Endothelial cell (in vitro differentiated cells): ENCODE measurements around the gene DUSP14. TPM values are rescaled to one million over a fixed set of nuclear protein-coding genes. Genes with fewer than 3 reads are reported as not detected.

Experiments used
- DNase-seq: peaks from one replicate; pipeline ENCODE4 v3.0.0; 2021; ENCODE audit warnings: low spot score
- H3K27ac Mint-ChIP-seq: one replicate; pipeline ENCODE4 v1.8.0; 2021; ENCODE audit warnings: mixed read lengths, inconsistent platforms; ENCODE audit not compliant: unreplicated experiment
- H3K27me3 Mint-ChIP-seq: one replicate; pipeline ENCODE4 v1.8.0; 2021; ENCODE audit warnings: mild to moderate bottlenecking, moderate library complexity, mixed read lengths, inconsistent platforms; ENCODE audit not compliant: unreplicated experiment
- H3K36me3 Mint-ChIP-seq: one replicate; pipeline ENCODE4 v1.8.0; 2021; ENCODE audit warnings: mild to moderate bottlenecking, low read depth, mixed read lengths, inconsistent platforms; ENCODE audit not compliant: unreplicated experiment
- H3K4me1 Mint-ChIP-seq: one replicate; pipeline ENCODE4 v1.8.0; 2021; ENCODE audit warnings: mild to moderate bottlenecking, mixed read lengths, inconsistent platforms; ENCODE audit not compliant: unreplicated experiment
- H3K4me3 Mint-ChIP-seq: one replicate; pipeline ENCODE4 v1.8.0; 2021; ENCODE audit warnings: mild to moderate bottlenecking, mixed read lengths, inconsistent platforms; ENCODE audit not compliant: unreplicated experiment
- H3K9me3 Mint-ChIP-seq: one replicate; pipeline ENCODE4 v1.8.0; 2021; ENCODE audit warnings: mixed read lengths, inconsistent platforms; ENCODE audit not compliant: unreplicated experiment
- total RNA-seq: library from RNA; stranded (reverse); fragmentation: NEBNext Ultra II Directional; extraction: Animal tissue kit (Norgen Biotek cat#: 25700); gene quantifications from one replicate; pipeline ENCODE4 v1.2.1, GENCODE V29; 2021; ENCODE audit not compliant: unreplicated experiment
- TF ChIP-seq, protein P1 (sequence below): fragments of 200-600 bp; sonication (generic); IDR thresholded peaks from one replicate; pipeline ENCODE4 v1.5.0; 2021; ENCODE audit warnings: antibody characterized with exemption; ENCODE audit not compliant: unreplicated experiment

DUSP14 gene
- total RNA-seq, 1 donor from 2014 or later = 23.0 TPM

DNA sequence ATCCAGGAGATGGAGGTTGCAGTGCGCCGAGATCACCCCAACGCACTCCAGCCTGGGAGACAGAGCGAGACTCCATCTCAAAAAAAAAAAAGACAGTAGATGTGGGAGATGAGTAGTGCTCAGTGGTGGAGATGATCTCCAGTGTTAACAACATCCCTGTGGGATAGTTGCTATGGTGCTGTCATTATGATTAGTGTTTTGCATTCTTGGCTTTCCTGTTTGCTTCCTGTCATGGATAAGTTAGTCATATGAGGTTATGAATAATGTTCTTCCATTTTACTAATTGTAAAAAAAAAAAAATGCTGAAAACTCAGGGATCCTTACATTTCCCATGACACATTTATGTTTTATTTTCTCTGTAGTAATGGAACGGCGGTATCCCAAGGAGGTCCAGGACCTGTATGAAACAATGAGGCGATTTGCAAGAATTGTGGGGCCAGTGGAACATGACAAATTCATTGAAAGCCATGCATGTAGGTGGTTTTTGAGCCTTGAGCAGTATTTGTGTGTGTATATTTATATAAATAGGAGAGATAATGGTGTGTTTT lies 24.5 kb upstream of the DUSP14 start:
- no peaks in the 10 kb centered on the region for H3K4me1 Mint-ChIP-seq
- TF ChIP-seq, protein P1, sequence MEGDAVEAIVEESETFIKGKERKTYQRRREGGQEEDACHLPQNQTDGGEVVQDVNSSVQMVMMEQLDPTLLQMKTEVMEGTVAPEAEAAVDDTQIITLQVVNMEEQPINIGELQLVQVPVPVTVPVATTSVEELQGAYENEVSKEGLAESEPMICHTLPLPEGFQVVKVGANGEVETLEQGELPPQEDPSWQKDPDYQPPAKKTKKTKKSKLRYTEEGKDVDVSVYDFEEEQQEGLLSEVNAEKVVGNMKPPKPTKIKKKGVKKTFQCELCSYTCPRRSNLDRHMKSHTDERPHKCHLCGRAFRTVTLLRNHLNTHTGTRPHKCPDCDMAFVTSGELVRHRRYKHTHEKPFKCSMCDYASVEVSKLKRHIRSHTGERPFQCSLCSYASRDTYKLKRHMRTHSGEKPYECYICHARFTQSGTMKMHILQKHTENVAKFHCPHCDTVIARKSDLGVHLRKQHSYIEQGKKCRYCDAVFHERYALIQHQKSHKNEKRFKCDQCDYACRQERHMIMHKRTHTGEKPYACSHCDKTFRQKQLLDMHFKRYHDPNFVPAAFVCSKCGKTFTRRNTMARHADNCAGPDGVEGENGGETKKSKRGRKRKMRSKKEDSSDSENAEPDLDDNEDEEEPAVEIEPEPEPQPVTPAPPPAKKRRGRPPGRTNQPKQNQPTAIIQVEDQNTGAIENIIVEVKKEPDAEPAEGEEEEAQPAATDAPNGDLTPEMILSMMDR = no peak
- no peak overlapping the region for H3K27ac Mint-ChIP-seq
- no peaks in the 10 kb centered on the region for H3K9me3 Mint-ChIP-seq
- H3K36me3 Mint-ChIP-seq = peaks cover 11% of the 10 kb centered on the region
- H3K4me3 Mint-ChIP-seq = no peak overlapping the region
- H3K27me3 Mint-ChIP-seq = no peaks in the 10 kb centered on the region
- DNase-seq = no peak

GRCh38 chr17:37466471-37466870 lies 23.2 kb upstream of the DUSP14 start:
- Mint-ChIP-seq H3K9me3 (no peaks in the 10 kb centered on the region), H3K36me3 (peaks cover 17% of the 10 kb centered on the region), H3K27me3 (no peaks in the 10 kb centered on the region), H3K27ac (no peak overlapping the region), H3K4me3 (no peak overlapping the region), H3K4me1 (no peaks in the 10 kb centered on the region)
- TF ChIP-seq, protein P1 = no peak
- no peak for DNase-seq

DNA sequence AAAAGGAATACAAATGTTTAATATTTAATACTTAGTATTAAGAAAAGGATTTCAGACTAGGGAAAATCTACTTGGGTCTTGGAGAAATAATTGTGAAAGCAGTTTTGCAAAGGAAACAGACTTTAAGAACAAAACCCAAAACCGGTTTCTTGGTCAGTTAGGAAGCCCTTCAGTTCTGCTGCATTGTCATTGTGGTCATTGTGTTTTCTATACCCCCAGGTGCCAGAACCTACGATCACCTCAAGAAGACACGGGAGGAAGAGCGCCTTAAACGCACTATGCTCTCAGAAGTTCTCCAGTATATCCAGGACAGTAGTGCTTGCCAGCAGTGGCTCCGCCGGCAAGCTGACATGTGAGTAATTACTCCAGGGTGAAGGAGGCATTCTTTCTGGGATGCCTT lies 19.5 kb upstream of the DUSP14 start:
- H3K27me3 Mint-ChIP-seq = no peaks in the 10 kb centered on the region
- H3K9me3 Mint-ChIP-seq = no peaks in the 10 kb centered on the region
- no peak for DNase-seq
- TF ChIP-seq, protein P1 = no peak
- no peaks in the 10 kb centered on the region for H3K4me1 Mint-ChIP-seq
- no peak overlapping the region for H3K27ac Mint-ChIP-seq
- no peak overlapping the region for H3K4me3 Mint-ChIP-seq
- peaks cover 25% of the 10 kb centered on the region for H3K36me3 Mint-ChIP-seq

DNA sequence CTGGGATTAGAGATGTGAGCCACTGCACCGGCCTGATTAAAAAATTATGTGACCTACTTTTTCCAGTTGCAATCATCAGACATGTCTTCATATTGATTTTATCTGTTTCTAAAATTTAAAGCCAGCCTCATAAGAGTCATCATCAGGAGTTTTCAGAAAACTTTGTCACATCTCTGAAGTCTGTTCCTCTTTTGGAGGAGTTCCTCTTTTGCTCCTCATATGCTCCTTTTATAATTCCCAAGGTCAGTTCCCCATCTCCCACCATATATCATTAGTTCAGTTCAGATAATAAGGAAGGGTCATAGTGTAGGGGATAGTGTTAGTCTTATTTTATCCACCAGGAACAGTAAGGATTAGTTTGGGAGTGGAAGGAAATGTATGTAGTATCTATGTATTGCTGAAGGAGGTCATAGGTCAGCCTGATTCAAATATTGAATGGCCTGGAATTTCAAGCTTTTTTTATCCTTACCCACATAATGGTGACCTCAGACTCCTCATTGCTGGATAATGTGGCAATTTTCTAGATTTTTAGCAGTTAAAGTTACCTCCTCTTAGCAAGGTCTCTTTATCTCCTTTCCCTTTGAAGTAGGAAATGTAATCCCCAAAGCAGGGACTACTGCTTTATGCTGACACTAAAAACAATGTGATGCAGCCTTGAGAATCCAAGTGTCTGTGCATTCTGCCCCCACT lies 13.8 kb upstream of the DUSP14 start:
- Mint-ChIP-seq H3K27me3 (no peaks in the 10 kb centered on the region), H3K9me3 (no peaks in the 10 kb centered on the region), H3K4me1 (peaks cover 6% of the 10 kb centered on the region), H3K27ac (peak overlapping the region; percentile 62), H3K4me3 (no peak overlapping the region), H3K36me3 (peaks cover 29% of the 10 kb centered on the region)
- TF ChIP-seq, protein P1 = no peak
- DNase-seq = no peak

- TF ChIP-seq, protein P1 = no peak
- H3K4me3 Mint-ChIP-seq = no peak overlapping the region
- peaks cover 25% of the 10 kb centered on the region for H3K36me3 Mint-ChIP-seq
- H3K4me1 Mint-ChIP-seq = peaks cover 12% of the 10 kb centered on the region
- peak overlapping the region; percentile 57 for H3K27ac Mint-ChIP-seq
- H3K9me3 Mint-ChIP-seq = no peaks in the 10 kb centered on the region
- H3K27me3 Mint-ChIP-seq = no peaks in the 10 kb centered on the region
- DNase-seq = no peak
These were observed 13.1 kb upstream of the DUSP14 start for GRCh38 chr17:37476431-37477120.
